ENCODE results near the gene REL.

Gene REL

DNA sequence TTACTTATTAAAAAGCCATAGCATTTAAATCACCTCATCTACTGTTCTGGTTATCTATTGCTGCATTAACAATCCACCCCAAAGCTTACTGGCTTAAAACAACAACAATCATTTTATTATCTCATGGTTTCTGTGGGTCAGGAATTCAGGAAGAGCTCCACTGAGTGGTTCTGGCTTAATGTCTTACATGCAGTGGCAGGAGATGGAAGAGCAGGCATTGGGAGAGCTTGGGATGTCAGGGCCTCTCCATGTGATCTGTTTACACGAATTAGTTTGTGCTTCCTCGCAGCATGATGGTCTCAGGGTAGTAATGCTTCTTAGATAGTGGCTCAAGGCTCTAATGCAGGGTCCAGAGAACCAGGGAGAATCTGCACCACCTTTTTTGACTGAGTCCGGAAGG, 14.4 kb upstream of the REL start:
- no peak overlapping the region for H3K4me3 ChIP-seq (ENCODE audit: low read length)
- no peak for DNase-seq (ENCODE audit: low read depth)
- no peak for TF ChIP-seq CTCF (conservative IDR thresholded peaks at IDR 0.05; ENCODE audit: low read length)

GRCh38 chr2:60867848-60868247, 13.5 kb upstream of the REL start:
- no peak overlapping the region for H3K4me3 ChIP-seq (ENCODE audit: low read length)
- TF ChIP-seq CTCF (conservative IDR thresholded peaks at IDR 0.05; ENCODE audit: low read length), result no peak
- DNase-seq (ENCODE audit: low read depth), result no peak

DNA sequence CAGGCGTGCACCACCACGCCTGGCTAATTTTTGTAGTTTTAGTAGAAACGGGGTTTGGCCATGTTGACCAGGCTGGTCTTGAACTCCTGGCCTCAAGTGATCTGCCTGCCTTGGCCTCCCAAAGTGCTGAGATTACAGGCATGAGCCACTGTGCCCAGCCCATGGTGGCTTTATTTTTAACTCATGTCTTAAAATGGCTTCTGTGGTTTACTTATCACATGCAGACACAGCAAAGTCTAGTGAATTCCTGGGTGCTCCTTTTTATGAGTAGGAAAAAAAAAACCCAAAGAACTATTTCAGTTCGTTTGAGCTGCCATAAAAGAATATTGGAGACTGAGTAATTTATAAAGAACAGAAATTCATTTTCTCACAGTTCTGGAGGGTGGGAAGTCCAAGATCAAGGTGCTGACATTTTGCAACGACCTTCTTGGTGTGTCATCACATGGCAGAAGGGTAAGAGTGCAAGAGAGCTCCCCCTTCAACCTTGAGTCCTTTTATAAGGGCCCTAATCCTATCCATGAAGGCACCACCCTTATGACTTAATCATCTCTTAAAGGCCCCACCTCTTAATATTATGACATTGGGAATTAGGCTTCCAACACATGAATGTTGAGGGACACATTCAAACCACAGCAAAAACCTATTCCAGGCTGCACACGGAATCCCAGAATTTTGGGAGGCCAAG, 12.6 kb upstream of the REL start:
- no peak for DNase-seq (ENCODE audit: low read depth)
- no peak for TF ChIP-seq CTCF (conservative IDR thresholded peaks at IDR 0.05; ENCODE audit: low read length)
- no peak overlapping the region for H3K4me3 ChIP-seq (ENCODE audit: low read length)

DNA sequence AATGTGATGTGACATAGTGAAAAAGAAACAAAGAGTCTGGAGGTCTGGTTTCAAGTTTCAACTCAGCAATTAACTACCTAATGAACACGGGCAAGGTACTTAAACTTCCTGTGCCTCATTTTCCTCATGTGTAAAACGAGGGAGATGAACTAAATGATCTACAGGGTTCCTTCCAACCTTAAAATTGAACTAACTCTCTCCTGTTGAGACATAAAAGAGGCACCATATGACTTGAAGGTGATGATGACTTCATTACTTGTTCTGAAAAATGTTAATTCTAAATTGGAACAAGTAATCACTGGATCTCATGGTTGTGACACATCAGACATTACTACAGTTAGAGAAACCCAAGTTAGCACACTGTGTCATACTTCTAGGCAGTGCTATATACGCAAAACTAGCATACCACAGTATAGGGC, 8.9 kb upstream of the REL start:
- no peak for TF ChIP-seq CTCF (conservative IDR thresholded peaks at IDR 0.05; ENCODE audit: low read length)
- DNase-seq (ENCODE audit: low read depth), result no peak
- H3K4me3 ChIP-seq (ENCODE audit: low read length), result no peak overlapping the region

DNA sequence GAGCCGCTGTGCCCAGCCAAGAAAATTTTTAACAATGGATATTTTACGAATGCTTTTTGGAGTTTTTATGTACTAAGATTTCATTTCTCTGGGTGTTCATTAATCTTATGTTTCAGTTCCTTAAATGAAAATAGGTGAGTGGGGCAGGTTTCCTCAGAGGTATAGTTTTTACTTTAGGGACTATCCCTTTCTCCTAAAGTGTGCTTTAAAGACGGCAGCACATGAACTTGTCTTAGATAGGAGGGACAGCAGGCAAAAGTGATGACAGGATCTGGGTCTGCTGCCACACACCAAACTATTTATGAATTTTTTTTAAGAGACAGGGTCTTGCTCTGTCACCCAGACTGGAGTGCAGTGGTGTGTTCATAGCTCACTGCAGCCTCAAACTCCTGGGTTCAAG, 8.0 kb upstream of the REL start:
- TF ChIP-seq CTCF (conservative IDR thresholded peaks at IDR 0.05; ENCODE audit: low read length), result no peak
- no peak overlapping the region for H3K4me3 ChIP-seq (ENCODE audit: low read length)
- no peak for DNase-seq (ENCODE audit: low read depth)

DNA sequence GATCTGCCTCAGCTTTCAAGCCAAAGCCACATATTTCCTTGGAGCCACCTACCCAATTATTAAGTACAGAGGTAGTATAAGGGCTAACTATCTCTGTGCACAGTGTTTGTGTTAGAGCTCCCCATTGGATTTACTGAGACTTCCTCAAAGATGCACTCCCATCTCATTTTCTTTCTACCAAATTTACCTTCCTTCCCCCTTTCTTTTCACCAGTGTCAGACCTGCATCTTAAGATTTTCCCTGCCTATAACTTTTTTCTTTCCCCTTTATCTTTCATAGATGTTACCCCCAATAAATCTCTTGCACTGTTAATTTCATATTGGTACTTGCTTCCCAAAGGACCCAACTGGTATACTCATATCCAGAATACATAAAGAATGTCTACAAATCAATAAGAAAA, 5.9 kb upstream of the REL start:
- H3K4me3 ChIP-seq (ENCODE audit: low read length), result no peak overlapping the region
- TF ChIP-seq CTCF (conservative IDR thresholded peaks at IDR 0.05; ENCODE audit: low read length), result no peak
- no peak for DNase-seq (ENCODE audit: low read depth)

DNA sequence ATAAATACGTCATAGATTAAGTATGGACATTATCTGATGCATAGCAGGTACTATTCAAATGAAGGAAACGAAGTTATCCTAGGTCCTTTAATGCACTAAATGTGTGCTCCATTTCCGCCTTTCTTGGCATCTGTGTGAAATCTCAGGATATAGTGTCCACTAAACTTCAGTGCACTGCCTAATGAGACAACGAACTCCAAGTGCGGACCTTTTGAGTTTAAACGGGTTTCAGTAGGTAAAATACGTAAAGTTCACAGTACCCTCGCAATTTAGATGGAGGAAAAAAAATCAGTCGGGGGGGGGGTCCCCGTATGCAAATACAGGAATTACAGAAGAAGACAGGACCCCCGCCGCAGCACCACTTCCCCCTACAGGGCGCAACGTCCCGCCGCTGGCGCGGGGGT, 729 bp upstream of the REL start:
- peak overlapping the region; percentile 83 for H3K4me3 ChIP-seq (ENCODE audit: low read length)
- TF ChIP-seq CTCF (conservative IDR thresholded peaks at IDR 0.05; ENCODE audit: low read length), result peak; percentile 28
- DNase-seq (ENCODE audit: low read depth), result no peak
